CD14-positive monocyte (primary cell): ENCODE results near the gene GPX7. TPM values are rescaled to one million over a fixed set of nuclear protein-coding genes. Genes with fewer than 3 reads are reported as not detected.

ENCODE experiments used
- DNase-seq, 3 donors: peaks; one replicate each; pipeline ENCODE4 v3.0.0-alpha.2; 2011 to 2022
- H2AFZ ChIP-seq: 2 replicates; pipeline ENCODE4 v1.6.0; 2012; ENCODE audit warnings: mild to moderate bottlenecking, low read depth, low read length, inconsistent platforms; ENCODE audit not compliant: insufficient read depth, poor library complexity, severe bottlenecking
- H3K27ac ChIP-seq, 2 donors: 1 replicate in 1 of 2; 2 replicates in 1 of 2; pipeline ENCODE4 v1.5.1; 2012 to 2013; ENCODE audit warnings: low read length in 2 of 2, control low read depth in 1 of 2, inconsistent platforms in 1 of 2, low read depth in 1 of 2, mild to moderate bottlenecking in 1 of 2
- H3K27me3 ChIP-seq, 2 donors: one replicate each; pipeline versions ENCODE4 v1.6.0 to v1.6.1; 2011 to 2013; ENCODE audit warnings: low read length in 2 of 2; ENCODE audit not compliant: control insufficient read depth in 2 of 2, insufficient read depth in 2 of 2
- H3K36me3 ChIP-seq, 2 donors: replicated peaks in 1 of 2; 1 replicate in 1 of 2; 2 replicates in 1 of 2; pipeline versions ENCODE4 v1.5.1 to v1.6.1; 2012 to 2013; ENCODE audit warnings: low read length in 2 of 2, control low read depth in 1 of 2, inconsistent platforms in 1 of 2, mild to moderate bottlenecking in 1 of 2; ENCODE audit not compliant: insufficient read depth in 2 of 2, control insufficient read depth in 1 of 2
- H3K4me1 ChIP-seq, 2 donors: 1 replicate in 1 of 2; 2 replicates in 1 of 2; pipeline versions ENCODE4 v1.5.1 to v1.6.1; 2012 to 2013; ENCODE audit warnings: low read length in 2 of 2, control low read depth in 1 of 2, inconsistent platforms in 1 of 2, mild to moderate bottlenecking in 1 of 2, moderate library complexity in 1 of 2; ENCODE audit not compliant: insufficient read depth in 2 of 2, control insufficient read depth in 1 of 2
- H3K4me2 ChIP-seq: replicated peaks from 2 replicates; pipeline ENCODE3; 2012; ENCODE audit warnings: low read length, moderate library complexity, mild to moderate bottlenecking; ENCODE audit not compliant: poor library complexity, severe bottlenecking; ENCODE audit errors: extremely low read depth
- H3K4me3 ChIP-seq, 3 experiments: fragments of 200-600 bp in 1 of 3; sonication (generic) in 1 of 3; replicated peaks in 1 of 3; 1 replicate in 2 of 3; 2 replicates in 1 of 3; pipeline ENCODE4 v1.5.1; 2011 to 2013; ENCODE audit warnings: low read length in 3 of 3, mild to moderate bottlenecking in 3 of 3, control low read depth in 2 of 3, low read depth in 2 of 3, inconsistent platforms in 1 of 3, moderate library complexity in 1 of 3
- H3K79me2 ChIP-seq: 2 replicates; pipeline ENCODE4 v1.6.0; 2012; ENCODE audit warnings: mild to moderate bottlenecking, control low read depth, inconsistent platforms, low read length, moderate library complexity; ENCODE audit not compliant: insufficient read depth
- H3K9ac ChIP-seq: 2 replicates; pipeline ENCODE4 v1.6.0; 2017; ENCODE audit warnings: low read length, mild to moderate bottlenecking; ENCODE audit not compliant: insufficient read depth, poor library complexity, severe bottlenecking
- H3K9me3 ChIP-seq, 2 donors: replicated peaks in 1 of 2; 1 replicate in 1 of 2; 2 replicates in 1 of 2; pipeline versions ENCODE4 v1.5.1 to v1.6.1; 2012 to 2013; ENCODE audit warnings: low read length in 2 of 2, control low read depth in 1 of 2; ENCODE audit not compliant: control insufficient read depth in 1 of 2, insufficient read depth in 1 of 2
- H4K20me1 ChIP-seq: 2 replicates; pipeline ENCODE4 v1.6.0; 2012; ENCODE audit warnings: mild to moderate bottlenecking, low read length, control low read depth, moderate library complexity; ENCODE audit not compliant: insufficient read depth
- H3K27ac Mint-ChIP-seq, 7 donors: one replicate each; pipeline ENCODE4 v1.8.0; 2020; ENCODE audit warnings: mild to moderate bottlenecking in 7 of 7, mixed read lengths in 7 of 7, moderate library complexity in 6 of 7, inconsistent platforms in 2 of 7
- H3K27me3 Mint-ChIP-seq, 3 donors: one replicate each; pipeline ENCODE4 v1.8.0; 2021 to 2022; ENCODE audit warnings: low read depth in 3 of 3, mild to moderate bottlenecking in 3 of 3, mixed read lengths in 3 of 3, moderate library complexity in 3 of 3, inconsistent platforms in 1 of 3
- H3K36me3 Mint-ChIP-seq, 2 donors: one replicate each; pipeline ENCODE4 v1.8.0; 2020; ENCODE audit warnings: mixed read lengths in 2 of 2, inconsistent platforms in 1 of 2, mild to moderate bottlenecking in 1 of 2
- H3K4me1 Mint-ChIP-seq: one replicate; pipeline ENCODE4 v1.8.0; 2020; ENCODE audit warnings: mild to moderate bottlenecking, mixed read lengths
- H3K4me3 Mint-ChIP-seq, 2 donors: one replicate each; pipeline ENCODE4 v1.8.0; 2020; ENCODE audit warnings: mild to moderate bottlenecking in 2 of 2, mixed read lengths in 2 of 2, moderate library complexity in 1 of 2
- H3K9me3 Mint-ChIP-seq, 7 donors: one replicate each; pipeline ENCODE4 v1.8.0; 2020 to 2022; ENCODE audit warnings: mixed read lengths in 7 of 7, mild to moderate bottlenecking in 6 of 7, moderate library complexity in 6 of 7, inconsistent platforms in 2 of 7
- WGBS: methylation state at CpG from one replicate; pipeline ENCODE4 v1.1.5; 2013; ENCODE audit warnings: missing lambda C conversion rate; ENCODE audit not compliant: insufficient coverage; 5-methylcytosine and 5-hydroxymethylcytosine counted together
- intact Hi-C, 2 donors: fragments of 100-400 bp; cut with micrococcal nuclease; formaldehyde crosslinking; loops; one replicate each; pipeline versions ENCODE4 v1.15.0 to v1.15.1; 2023
- polyA plus RNA-seq, 3 donors: library from polyadenylated mRNA; depleted of rRNA in 1 of 3; unstranded in 2 of 3; stranded (reverse) in 1 of 3; fragments of 300-500 nt in 2 of 3; fragments of >200 nt in 1 of 3; fragmentation: Illumina TruSeq in 2 of 3; gene quantifications; 1 replicate in 2 of 3; 2 replicates in 1 of 3; pipeline ENCODE4 v1.2.3, GENCODE V29; 2012 to 2021
- TF ChIP-seq, protein P1 (sequence below): fragments of 200-600 bp; IDR thresholded peaks from one replicate; pipeline ENCODE4 v1.8.0; 2022; ENCODE audit warnings: antibody characterized with exemption, mild to moderate bottlenecking

GPX7 gene
- polyA plus RNA-seq, 3 donors: 1.7 to 3.3 (median 2.9) TPM

- Histone ChIP-seq H3K4me1 (peaks cover 24 to 25% of the 10 kb centered on the region in 2 donors), H3K9me3 (no peaks in the 10 kb centered on the region), H3K4me2 (no peak overlapping the region), H3K27me3 (no peaks in the 10 kb centered on the region), H4K20me1 (no peaks in the 10 kb centered on the region), H3K27ac (no peak overlapping the region), H3K4me3 (no peak overlapping the region), H2AFZ (no peak overlapping the region), H3K79me2 (no peaks in the 10 kb centered on the region), H3K36me3 (no peaks in the 10 kb centered on the region), H3K9ac (no peak overlapping the region)
- no peak overlapping the region for H3K27ac Mint-ChIP-seq
- DNase-seq: no peak
- H3K4me3 Mint-ChIP-seq: no peak overlapping the region
- TF ChIP-seq, protein P1, sequence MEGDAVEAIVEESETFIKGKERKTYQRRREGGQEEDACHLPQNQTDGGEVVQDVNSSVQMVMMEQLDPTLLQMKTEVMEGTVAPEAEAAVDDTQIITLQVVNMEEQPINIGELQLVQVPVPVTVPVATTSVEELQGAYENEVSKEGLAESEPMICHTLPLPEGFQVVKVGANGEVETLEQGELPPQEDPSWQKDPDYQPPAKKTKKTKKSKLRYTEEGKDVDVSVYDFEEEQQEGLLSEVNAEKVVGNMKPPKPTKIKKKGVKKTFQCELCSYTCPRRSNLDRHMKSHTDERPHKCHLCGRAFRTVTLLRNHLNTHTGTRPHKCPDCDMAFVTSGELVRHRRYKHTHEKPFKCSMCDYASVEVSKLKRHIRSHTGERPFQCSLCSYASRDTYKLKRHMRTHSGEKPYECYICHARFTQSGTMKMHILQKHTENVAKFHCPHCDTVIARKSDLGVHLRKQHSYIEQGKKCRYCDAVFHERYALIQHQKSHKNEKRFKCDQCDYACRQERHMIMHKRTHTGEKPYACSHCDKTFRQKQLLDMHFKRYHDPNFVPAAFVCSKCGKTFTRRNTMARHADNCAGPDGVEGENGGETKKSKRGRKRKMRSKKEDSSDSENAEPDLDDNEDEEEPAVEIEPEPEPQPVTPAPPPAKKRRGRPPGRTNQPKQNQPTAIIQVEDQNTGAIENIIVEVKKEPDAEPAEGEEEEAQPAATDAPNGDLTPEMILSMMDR: no peak
- intact Hi-C loops: no loop called here
- H3K4me1 Mint-ChIP-seq: peaks cover 34% of the 10 kb centered on the region
- no peaks in the 10 kb centered on the region for H3K36me3 Mint-ChIP-seq
- peaks cover 0 to 2% (median 0%) of the 10 kb centered on the region in 7 donors for H3K9me3 Mint-ChIP-seq
- peaks cover 0 to 3% (median 1%) of the 10 kb centered on the region in 3 donors for H3K27me3 Mint-ChIP-seq
Observed at GRCh38 chr1:52588027-52588426, 14.1 kb upstream of the GPX7 start.

GRCh38 chr1:52588535-52588934 is 13.6 kb upstream of the GPX7 start:
- TF ChIP-seq, protein P1: no peak
- Mint-ChIP-seq H3K27ac (peak overlapping the region in 1 of 7 donors; percentile 37), H3K4me3 (no peak overlapping the region), H3K4me1 (peaks cover 35% of the 10 kb centered on the region), H3K9me3 (peaks cover 0 to 2% (median 0%) of the 10 kb centered on the region in 7 donors), H3K36me3 (no peaks in the 10 kb centered on the region), H3K27me3 (peaks cover 0 to 3% (median 1%) of the 10 kb centered on the region in 3 donors)
- peak; percentile 48 to 72 (median 58) for DNase-seq
- H3K9ac ChIP-seq: no peak overlapping the region
- H3K4me3 ChIP-seq: no peak overlapping the region
- no peak overlapping the region for H3K4me2 ChIP-seq
- no peaks in the 10 kb centered on the region for H3K79me2 ChIP-seq
- H4K20me1 ChIP-seq: no peaks in the 10 kb centered on the region
- no peak overlapping the region for H2AFZ ChIP-seq
- no peaks in the 10 kb centered on the region for H3K9me3 ChIP-seq
- WGBS: 0% methylated on average over 1 of the region's 1 CpG
- H3K4me1 ChIP-seq: peaks cover 24 to 25% of the 10 kb centered on the region in 2 donors
- intact Hi-C loops: no loop called here
- H3K27me3 ChIP-seq: no peaks in the 10 kb centered on the region
- H3K36me3 ChIP-seq: no peaks in the 10 kb centered on the region
- H3K27ac ChIP-seq: no peak overlapping the region
